Astrocyte of the cerebellum (primary cell): ENCODE results near the gene NPHP4.

Source experiments
- DNase-seq: peaks from one replicate; pipeline ENCODE4 v3.0.0-alpha.2; 2011; ENCODE audit warnings: low read depth
- H3K4me3 ChIP-seq: 2 replicates; pipeline ENCODE4 v1.5.1; 2011; ENCODE audit warnings: mild to moderate bottlenecking, low read depth, low read length, moderate library complexity
- in situ Hi-C: cut with HindIII; loops from 2 replicates; pipeline ENCODE4 v1.10.0; 2017; ENCODE audit warnings: low sequenced_read_pairs
- TF ChIP-seq, protein P1 (sequence below): IDR thresholded peaks from 2 replicates; pipeline ENCODE4 v1.5.1; 2012; ENCODE audit warnings: low read length, low read depth, moderate library complexity, mild to moderate bottlenecking; ENCODE audit errors: missing control alignments

NPHP4 gene

DNA sequence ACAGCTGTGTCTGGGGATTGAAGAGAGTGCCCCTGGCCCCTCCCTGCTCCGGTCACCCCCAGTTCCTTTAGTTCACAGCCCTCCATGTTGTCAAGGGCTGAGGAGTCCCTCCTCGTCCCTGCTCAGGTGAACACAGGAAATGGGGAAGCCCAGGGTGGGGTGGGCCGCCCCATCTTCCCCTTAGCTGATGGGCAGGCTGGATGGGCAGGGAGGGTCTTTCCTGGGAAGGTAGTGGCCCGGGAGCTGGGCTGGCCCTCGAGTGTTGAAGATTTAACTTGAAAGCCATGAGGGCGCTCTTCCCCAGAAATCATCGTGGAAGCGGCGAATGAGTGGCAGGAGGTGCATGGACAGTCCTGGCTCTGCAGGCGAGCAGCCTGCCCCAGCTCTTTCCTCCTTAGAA lies 18.3 kb upstream of the NPHP4 start:
- TF ChIP-seq, protein P1, sequence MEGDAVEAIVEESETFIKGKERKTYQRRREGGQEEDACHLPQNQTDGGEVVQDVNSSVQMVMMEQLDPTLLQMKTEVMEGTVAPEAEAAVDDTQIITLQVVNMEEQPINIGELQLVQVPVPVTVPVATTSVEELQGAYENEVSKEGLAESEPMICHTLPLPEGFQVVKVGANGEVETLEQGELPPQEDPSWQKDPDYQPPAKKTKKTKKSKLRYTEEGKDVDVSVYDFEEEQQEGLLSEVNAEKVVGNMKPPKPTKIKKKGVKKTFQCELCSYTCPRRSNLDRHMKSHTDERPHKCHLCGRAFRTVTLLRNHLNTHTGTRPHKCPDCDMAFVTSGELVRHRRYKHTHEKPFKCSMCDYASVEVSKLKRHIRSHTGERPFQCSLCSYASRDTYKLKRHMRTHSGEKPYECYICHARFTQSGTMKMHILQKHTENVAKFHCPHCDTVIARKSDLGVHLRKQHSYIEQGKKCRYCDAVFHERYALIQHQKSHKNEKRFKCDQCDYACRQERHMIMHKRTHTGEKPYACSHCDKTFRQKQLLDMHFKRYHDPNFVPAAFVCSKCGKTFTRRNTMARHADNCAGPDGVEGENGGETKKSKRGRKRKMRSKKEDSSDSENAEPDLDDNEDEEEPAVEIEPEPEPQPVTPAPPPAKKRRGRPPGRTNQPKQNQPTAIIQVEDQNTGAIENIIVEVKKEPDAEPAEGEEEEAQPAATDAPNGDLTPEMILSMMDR: no peak
- in situ Hi-C loops: no loop called here
- DNase-seq: no peak
- no peak overlapping the region for H3K4me3 ChIP-seq

DNA sequence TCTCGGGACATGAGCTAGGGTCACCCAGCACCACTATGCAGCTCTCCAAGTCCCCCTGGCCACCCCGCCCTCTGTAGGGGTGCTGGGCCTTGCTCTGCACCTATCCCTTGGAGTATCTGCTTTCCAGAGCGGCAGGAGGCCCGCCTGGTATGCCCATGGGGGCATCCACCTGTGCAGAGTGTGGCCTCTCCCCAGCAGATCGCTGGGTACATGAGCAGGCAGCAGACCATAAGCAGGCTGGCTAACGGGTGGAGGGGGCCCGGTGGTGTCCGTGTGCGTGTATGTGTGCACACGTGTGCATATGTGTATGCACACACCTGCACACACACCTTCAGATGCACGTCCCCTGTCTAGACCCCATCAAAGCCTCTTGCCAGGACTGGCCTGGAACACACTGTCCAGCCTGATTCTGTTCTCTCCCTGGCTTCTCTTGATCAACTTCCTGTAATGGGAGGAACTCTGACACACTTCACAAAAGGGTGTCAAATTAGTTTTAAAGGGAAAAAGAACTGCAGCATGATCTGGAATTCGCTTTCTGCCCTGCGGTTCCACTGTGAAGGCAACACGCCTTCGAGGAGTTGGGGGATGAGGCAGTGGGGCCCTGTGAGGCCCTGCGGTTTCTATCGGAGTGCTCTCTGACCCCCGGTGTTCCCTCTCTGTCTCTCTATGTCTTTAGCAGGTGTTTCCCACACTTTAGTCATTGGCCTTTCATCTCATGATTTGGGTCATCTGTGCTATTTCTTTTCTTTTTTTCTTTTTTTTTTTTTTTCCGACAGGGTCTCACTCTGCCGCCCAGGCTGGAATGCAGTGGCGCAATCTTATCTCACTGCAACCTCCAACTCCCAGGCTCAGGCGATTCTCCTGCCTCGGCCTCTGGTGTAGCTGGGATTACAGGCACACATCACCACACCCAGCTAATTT lies 17.2 kb upstream of the NPHP4 start:
- no peak overlapping the region for H3K4me3 ChIP-seq
- no peak for DNase-seq
- TF ChIP-seq, protein P1: no peak
- in situ Hi-C loops: no loop called here

DNA sequence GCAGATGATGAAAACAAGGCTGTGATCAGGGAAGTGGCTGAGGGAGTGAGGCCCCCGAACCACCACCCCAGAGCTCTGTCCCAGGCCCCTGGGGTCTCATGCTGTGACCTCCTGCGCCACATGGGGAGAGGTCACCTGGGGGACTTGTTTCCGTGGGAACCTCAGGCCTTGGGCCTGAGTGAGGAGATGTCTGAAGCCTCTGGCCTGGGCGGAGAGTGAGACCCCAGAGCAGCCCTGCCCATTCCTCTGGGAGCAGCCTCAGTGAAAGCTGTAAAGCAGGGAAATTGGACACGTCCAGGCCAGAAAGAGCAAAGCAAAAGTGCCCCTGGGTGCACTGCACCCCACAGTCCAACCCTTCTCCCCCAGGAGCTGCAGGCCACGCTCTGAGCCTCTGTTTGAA lies 16.5 kb upstream of the NPHP4 start:
- DNase-seq: no peak
- TF ChIP-seq, protein P1: no peak
- in situ Hi-C loops: no loop called here
- H3K4me3 ChIP-seq: no peak overlapping the region

DNA sequence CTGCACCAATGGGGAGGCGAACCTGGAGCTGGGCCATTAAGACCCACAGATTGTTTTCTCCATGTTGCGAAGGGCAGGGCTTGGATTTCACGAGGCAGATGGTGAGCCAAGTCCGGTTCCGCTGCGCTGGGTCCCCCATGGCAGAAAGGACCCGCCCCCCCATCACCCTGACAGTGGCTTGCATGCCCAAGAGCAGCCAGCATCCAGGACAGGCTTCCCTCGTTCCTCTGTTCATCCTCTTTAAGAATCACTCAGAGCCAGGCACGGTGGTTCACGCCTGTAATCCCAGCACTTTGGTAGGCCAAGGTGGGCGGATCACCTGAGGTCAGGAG lies 15.8 kb upstream of the NPHP4 start:
- in situ Hi-C loops: no loop called here
- TF ChIP-seq, protein P1: no peak
- no peak overlapping the region for H3K4me3 ChIP-seq
- DNase-seq: no peak

DNA sequence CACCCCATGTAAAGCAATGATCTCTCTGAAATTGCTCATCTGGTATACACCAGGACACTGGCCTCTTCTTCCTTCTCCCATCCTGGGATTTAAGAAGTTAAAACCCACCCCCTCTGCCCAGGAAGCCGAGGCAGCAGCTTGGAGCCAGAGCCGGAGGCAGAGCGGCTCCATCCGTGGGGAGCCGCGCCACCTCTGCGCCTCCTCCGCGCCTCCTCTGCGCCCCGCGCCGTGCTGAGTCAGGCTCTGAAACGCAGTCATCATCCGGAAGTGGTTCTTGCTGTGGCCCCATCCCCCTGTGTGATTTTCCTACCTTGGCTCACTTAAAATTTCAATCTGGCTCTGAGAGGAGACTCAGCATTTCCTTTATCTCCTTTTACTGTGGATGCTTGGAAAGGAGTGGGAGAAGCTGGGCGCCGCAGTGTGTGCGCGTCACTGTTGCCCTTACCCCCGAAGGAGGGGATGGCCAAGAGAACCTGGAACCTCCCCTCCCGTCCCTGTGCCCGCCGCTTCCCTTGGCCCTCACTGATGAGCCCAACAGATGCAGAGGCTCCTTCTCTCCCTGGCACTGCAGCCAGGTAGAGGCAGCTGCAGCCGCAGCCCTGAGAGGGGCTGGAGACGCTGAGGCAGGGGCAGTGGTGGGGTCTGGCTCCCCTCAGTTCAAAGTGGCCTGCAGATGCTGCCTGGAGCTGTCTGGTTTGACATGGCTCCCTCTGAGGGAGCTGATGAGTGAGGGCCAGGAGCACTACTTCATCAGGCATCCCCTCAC lies 15.3 kb upstream of the NPHP4 start:
- no peak overlapping the region for H3K4me3 ChIP-seq

DNA sequence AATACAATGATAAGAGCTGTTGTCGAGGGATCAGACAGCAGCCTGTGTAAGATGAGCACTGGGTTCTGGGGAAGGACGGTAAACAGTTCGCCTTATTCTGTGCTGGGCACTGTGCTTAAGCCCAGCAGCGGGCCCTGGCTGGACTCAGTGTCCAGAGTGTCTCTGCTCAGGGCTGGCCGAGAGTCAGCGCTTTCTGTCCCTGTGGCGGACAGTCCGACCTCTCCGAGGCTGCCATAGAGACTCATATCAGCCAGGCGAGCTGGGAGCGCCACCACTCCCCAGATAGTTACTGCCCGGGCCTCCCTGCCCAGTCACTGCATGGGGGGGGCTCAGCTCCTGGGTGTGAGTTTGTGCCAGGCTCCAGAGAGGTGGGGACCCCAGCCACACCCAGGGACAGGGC lies 14.7 kb upstream of the NPHP4 start:
- in situ Hi-C loops: no loop called here
- no peak overlapping the region for H3K4me3 ChIP-seq
- no peak for DNase-seq
- TF ChIP-seq, protein P1: no peak

More for the DNA sequence above, 15.3 kb upstream of the NPHP4 start:
- no peak for DNase-seq
- TF ChIP-seq, protein P1: no peak
- in situ Hi-C loops: no loop called here
